Loucy (cell line): ENCODE data around the gene MAP3K20.
"Not testable (repeated sequence)": the region's sequence is repeated elsewhere in the genome, so short reads cannot be mapped to it uniquely, and the experiment has no call there.

Source experiments
- EZH2phosphoT487 ChIP-seq: fragments of 200-600 bp; IDR thresholded peaks from 2 replicates; pipeline ENCODE4 v1.6.1; 2018; ENCODE audit warnings: antibody characterized with exemption, mild to moderate bottlenecking, moderate library complexity, borderline replicate concordance
- TF ChIP-seq, protein P1 (sequence below): fragments of 200-600 bp; sonication (generic); conservative IDR thresholded peaks from 2 replicates; pipeline ENCODE4 v1.5.1; 2014; ENCODE audit warnings: mild to moderate bottlenecking, antibody characterized with exemption, low read length

DNA sequence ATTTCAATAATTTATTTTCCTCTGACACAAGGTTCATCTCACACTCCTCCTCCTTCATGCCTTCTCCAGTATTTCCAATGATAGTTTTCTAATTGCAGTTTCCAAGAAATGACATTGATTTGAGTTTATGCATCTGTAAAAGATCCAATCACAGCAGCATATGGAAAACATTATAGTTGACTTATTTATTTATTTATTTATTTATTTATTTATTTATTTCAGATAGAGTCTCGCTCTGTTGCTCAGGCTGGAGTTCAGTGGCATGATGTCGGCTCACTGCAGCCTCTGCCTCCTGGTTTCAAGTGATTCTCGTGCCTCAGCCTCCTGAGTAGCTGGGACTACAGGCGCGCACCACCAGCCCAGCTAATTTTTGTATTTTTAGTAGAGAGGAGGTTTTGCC lies 52.5 kb downstream of the MAP3K20 start:
- TF ChIP-seq, protein P1, sequence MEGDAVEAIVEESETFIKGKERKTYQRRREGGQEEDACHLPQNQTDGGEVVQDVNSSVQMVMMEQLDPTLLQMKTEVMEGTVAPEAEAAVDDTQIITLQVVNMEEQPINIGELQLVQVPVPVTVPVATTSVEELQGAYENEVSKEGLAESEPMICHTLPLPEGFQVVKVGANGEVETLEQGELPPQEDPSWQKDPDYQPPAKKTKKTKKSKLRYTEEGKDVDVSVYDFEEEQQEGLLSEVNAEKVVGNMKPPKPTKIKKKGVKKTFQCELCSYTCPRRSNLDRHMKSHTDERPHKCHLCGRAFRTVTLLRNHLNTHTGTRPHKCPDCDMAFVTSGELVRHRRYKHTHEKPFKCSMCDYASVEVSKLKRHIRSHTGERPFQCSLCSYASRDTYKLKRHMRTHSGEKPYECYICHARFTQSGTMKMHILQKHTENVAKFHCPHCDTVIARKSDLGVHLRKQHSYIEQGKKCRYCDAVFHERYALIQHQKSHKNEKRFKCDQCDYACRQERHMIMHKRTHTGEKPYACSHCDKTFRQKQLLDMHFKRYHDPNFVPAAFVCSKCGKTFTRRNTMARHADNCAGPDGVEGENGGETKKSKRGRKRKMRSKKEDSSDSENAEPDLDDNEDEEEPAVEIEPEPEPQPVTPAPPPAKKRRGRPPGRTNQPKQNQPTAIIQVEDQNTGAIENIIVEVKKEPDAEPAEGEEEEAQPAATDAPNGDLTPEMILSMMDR = not testable (repeated sequence)
- not testable (repeated sequence) for TF ChIP-seq EZH2phosphoT487
